Adipocyte (in vitro differentiated cells): Measurements from ENCODE around the gene GJA3.

Experiments
- DNase-seq: peaks from one replicate; pipeline ENCODE4 v3.0.0-alpha.2; 2015; ENCODE audit warnings: low read depth
- H3K27me3 ChIP-seq: replicated peaks from 2 replicates; pipeline ENCODE4 v1.7.0; 2013; ENCODE audit warnings: mild to moderate bottlenecking, low read length, moderate library complexity; ENCODE audit not compliant: control insufficient read depth, insufficient read depth
- H3K36me3 ChIP-seq: 2 replicates; pipeline ENCODE4 v1.7.0; 2013; ENCODE audit warnings: low read length, mild to moderate bottlenecking, moderate library complexity; ENCODE audit not compliant: control insufficient read depth, insufficient read depth, severe bottlenecking
- H3K4me1 ChIP-seq: 2 replicates; pipeline ENCODE4 v1.7.0; 2013; ENCODE audit warnings: mild to moderate bottlenecking, low read length, moderate library complexity; ENCODE audit not compliant: control insufficient read depth, insufficient read depth
- H3K4me3 ChIP-seq: 2 replicates; pipeline ENCODE4 v1.7.0; 2013; ENCODE audit warnings: mild to moderate bottlenecking, low read length, moderate library complexity
- H3K9ac ChIP-seq: 2 replicates; pipeline ENCODE4 v1.7.0; 2013; ENCODE audit warnings: mild to moderate bottlenecking, low read length, moderate library complexity
- H3K9me3 ChIP-seq: 2 replicates; pipeline ENCODE4 v1.7.0; 2013; ENCODE audit warnings: mild to moderate bottlenecking, low read length, moderate library complexity; ENCODE audit not compliant: control insufficient read depth

GJA3 gene

DNA sequence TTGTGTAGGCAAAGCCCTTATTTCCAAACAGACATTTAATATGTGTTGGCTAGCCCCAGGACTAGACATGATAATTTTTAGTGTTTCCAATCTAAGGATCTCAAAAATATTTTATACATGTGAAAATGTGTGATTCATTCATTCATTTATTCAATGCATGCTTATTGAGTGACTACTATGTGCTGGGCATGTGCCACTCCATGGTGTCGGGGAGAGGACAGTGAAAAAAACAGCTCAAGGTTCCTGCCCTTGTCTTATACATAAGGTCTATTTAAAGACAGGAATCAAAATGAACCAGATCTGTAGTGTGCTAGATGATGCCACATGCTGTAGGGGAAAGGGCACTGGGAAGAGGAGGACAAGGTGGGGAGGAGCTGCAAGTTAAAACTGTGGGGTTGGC lies 36.5 kb downstream of the GJA3 start:
- Histone ChIP-seq H3K9me3 (no peaks in the 10 kb centered on the region), H3K36me3 (no peaks in the 10 kb centered on the region), H3K27me3 (no peaks in the 10 kb centered on the region), H3K4me1 (peaks cover 40% of the 10 kb centered on the region), H3K4me3 (peak overlapping the region; percentile 13), H3K9ac (no peak overlapping the region)
- DNase-seq, result no peak

DNA sequence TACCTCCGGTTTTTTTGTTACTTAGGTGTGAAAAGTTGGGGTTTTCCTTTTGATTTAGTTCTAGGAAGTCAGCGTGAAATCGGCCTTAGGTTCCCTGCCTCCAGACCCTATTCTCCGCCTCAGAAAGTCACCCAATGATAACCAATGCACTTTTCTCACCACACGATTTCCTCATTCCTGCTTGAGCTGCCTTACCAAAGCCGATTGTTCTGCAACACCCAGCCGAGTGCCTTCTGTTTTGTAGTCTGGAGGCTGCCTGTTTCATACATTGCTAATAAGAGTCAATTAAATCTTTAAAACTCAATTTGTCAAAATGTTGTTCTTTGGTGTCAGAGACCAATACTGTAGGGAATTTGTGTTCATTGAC lies 39.7 kb downstream of the GJA3 start:
- DNase-seq, result no peak
- Histone ChIP-seq H3K4me1 (peaks cover 41% of the 10 kb centered on the region), H3K4me3 (peak overlapping the region; percentile 73), H3K27me3 (no peaks in the 10 kb centered on the region), H3K9me3 (no peaks in the 10 kb centered on the region), H3K36me3 (no peaks in the 10 kb centered on the region), H3K9ac (peak overlapping the region; percentile 20)

- H3K4me3 ChIP-seq, result peak overlapping the region; percentile 73
- DNase-seq, result no peak
- H3K36me3 ChIP-seq, result no peaks in the 10 kb centered on the region
- H3K4me1 ChIP-seq, result peaks cover 30% of the 10 kb centered on the region
- H3K27me3 ChIP-seq, result no peaks in the 10 kb centered on the region
- peak overlapping the region; percentile 84 for H3K9ac ChIP-seq
- H3K9me3 ChIP-seq, result no peaks in the 10 kb centered on the region
Observed at GRCh38 chr13:20119960-20120359, 40.9 kb downstream of the GJA3 start.

DNA sequence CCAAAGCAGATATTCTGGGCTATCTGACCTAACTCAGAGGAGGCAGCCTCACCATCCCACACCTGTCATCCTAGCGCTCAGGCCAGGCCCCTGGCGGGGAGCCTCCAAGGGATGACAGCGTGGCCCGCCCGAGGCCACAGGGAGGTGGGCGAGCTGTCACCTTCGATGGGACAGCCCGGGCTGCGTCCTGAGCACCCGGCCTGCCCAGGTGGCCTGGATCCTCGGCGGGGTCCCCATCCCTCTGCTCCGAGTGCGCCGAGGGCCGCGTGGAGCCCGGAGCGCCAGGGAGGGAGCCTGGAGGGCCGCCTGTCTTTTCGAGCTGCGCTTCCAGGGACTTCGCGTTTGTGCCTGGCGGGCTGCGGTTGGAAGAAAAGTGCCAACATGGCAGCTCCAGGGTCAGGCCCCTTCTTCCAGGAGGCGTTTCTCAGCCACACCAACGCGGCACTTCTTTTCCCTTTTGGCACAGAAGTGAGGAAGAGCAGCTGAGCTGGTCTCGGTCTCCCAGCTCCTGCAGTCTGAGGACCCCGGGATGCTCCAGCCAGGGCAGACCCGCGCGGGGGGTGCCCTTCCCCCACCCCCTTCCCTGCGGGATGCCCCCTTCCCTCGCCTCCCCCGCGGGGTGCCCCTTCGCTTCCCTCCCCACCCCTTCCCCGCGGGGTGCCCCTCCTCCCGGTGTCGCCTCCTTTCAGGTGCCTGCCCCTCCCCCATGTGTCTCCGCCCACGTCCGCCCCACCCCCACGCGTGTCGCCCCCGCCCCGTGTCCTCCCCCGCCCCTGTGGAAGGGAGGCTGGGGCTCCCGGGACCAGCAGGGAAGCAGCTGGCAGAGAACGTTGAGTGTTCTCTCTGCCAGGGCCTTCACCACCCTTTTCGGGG lies 42.3 kb downstream of the GJA3 start:
- H3K27me3 ChIP-seq, result peaks cover 3% of the 10 kb centered on the region
- H3K9me3 ChIP-seq, result no peaks in the 10 kb centered on the region
- H3K4me3 ChIP-seq, result peak overlapping the region; percentile 84
- peak overlapping the region; percentile 89 for H3K9ac ChIP-seq
- H3K4me1 ChIP-seq, result peaks cover 21% of the 10 kb centered on the region
- H3K36me3 ChIP-seq, result no peaks in the 10 kb centered on the region
- DNase-seq, result peak; percentile 38

- Histone ChIP-seq H3K4me3 (no peak overlapping the region), H3K27me3 (peaks cover 3% of the 10 kb centered on the region), H3K4me1 (peaks cover 15% of the 10 kb centered on the region), H3K9ac (no peak overlapping the region), H3K36me3 (no peaks in the 10 kb centered on the region), H3K9me3 (no peaks in the 10 kb centered on the region)
- no peak for DNase-seq
Observed at GRCh38 chr13:20116213-20116612, 44.6 kb downstream of the GJA3 start.

DNA sequence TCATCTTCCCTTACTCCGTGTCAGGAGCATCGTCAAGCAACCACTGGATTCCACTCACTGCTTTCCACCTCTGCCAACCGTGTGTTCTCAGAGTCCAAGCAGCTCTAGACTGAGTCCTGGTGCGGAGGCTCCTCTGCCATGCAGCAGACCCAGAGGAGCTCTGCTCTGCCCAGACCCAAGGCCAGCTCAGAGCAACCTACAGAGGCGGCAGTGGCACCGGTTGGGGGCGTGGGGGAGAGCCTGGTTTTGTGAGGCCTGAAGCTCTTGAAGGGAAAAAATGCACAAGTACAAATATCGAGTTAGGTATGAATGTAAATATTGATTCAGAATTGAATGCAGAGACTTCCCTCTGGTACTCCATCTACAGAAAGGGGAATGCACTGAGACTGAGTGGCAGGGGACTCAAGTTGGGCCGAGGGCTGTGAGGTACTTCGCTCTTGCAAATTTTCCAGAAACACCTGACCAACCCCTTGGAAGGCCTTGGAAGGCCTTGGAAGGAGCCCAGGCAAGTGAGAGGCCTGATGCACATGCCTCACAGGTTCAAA lies 46.7 kb downstream of the GJA3 start:
- no peak for DNase-seq
- Histone ChIP-seq H3K36me3 (no peaks in the 10 kb centered on the region), H3K4me1 (peaks cover 5% of the 10 kb centered on the region), H3K4me3 (no peak overlapping the region), H3K27me3 (peaks cover 3% of the 10 kb centered on the region), H3K9me3 (no peaks in the 10 kb centered on the region), H3K9ac (no peak overlapping the region)

- H3K36me3 ChIP-seq, result no peaks in the 10 kb centered on the region
- H3K27me3 ChIP-seq, result peaks cover 29% of the 10 kb centered on the region
- DNase-seq, result no peak
- no peak overlapping the region for H3K9ac ChIP-seq
- no peaks in the 10 kb centered on the region for H3K9me3 ChIP-seq
- no peaks in the 10 kb centered on the region for H3K4me1 ChIP-seq
- no peak overlapping the region for H3K4me3 ChIP-seq
Observed at GRCh38 chr13:20109037-20109436, 51.8 kb downstream of the GJA3 start.

DNA sequence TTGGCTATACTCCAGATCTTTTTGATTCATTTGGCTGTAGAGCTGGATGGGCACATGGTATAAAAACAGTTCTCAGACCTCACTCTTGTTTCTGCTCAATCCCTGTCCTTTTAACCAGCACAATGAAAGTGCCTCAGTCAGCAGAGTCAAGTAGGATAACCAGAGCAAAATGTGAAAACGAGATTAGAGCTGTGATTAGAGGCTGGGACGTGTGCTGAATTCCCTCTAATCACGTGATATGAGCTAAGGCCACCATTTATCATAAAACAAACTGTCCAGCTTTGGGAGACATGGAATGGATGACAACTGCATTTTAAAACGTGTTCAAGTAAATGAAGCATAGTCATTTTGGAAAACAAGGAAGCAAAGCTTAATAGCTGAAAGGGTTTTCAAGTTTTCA lies 54.1 kb downstream of the GJA3 start:
- Histone ChIP-seq H3K4me1 (no peaks in the 10 kb centered on the region), H3K9me3 (no peaks in the 10 kb centered on the region), H3K27me3 (peaks cover 43% of the 10 kb centered on the region), H3K36me3 (no peaks in the 10 kb centered on the region), H3K9ac (no peak overlapping the region), H3K4me3 (no peak overlapping the region)
- no peak for DNase-seq

DNA sequence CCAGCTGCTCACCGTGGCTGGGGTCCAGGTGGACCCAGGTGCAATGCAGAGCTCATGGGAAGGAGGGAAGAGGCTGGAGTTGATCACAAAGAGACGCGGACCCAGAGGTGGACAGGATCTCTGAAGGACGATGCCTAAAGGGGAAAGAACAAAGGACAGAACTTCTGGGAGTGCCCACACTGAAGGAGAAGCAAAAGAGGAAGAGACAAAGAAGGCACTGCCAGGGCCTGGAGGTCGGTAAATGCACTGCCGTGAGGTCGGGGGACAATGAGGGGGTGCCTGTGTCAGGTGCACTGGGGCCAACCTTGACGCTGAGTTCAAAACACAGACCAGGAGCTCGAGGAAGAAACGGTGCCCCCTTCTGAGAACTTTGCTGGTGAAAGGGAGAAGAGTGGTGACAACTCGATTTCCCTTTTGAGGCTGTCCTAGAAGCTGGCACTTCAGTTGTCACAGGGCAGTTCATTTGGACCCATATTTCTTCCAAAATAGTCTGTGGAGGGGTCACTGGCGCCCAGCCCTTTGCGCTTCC lies 55.6 kb downstream of the GJA3 start:
- no peak for DNase-seq
- Histone ChIP-seq H3K27me3 (peaks cover 47% of the 10 kb centered on the region), H3K4me1 (no peaks in the 10 kb centered on the region), H3K9ac (no peak overlapping the region), H3K9me3 (no peaks in the 10 kb centered on the region), H3K4me3 (no peak overlapping the region), H3K36me3 (no peaks in the 10 kb centered on the region)

DNA sequence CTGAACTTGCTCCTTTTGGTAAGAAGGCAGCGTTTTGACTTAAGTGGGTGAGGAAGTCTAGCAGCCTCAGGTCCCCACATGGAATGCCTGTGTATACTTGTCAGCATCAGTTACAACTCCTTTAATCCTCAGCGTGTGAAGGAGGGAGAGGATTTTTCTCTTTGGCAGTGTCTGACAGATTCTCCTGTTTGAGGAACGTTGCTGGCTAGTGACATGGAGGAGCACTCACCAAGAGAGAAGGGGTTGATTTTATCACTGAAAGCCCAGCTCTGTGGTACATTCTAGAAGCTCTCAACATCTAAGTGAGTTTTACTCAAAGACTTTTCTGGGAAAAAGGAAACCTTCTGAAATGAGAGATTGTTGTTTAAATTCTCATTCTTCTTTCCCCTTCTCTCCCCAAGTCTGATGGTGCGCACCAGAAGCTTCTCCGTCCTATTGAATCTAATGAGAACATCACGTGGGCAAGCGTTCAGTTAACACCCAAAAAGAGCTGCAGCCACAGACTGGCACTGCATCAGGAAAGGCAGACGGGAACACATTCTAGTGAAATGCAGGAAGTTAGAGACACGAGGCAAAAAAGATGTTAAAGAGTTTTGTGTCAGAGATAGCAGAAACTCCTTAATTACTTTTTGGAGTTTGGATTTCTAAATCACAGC lies 58.2 kb downstream of the GJA3 start:
- DNase-seq, result no peak
- Histone ChIP-seq H3K27me3 (peaks cover 64% of the 10 kb centered on the region), H3K4me1 (no peaks in the 10 kb centered on the region), H3K9me3 (no peaks in the 10 kb centered on the region), H3K4me3 (no peak overlapping the region), H3K36me3 (no peaks in the 10 kb centered on the region), H3K9ac (no peak overlapping the region)
